ENCODE results near the gene PIM1.
A peak's percentile ranks its signal among the peaks of the same experiment; 100 is the strongest.

The PIM1 gene

GRCh38 chr6:37169496-37170272 lies at the start of gene PIM1:
Gene PIM1 (plus strand): TSS chr6:37170152. CDS start chr6:37170576, 424 bp downstream.
- Histone ChIP-seq H3K79me2 (ENCODE audit: low read length) (peaks cover 46% of the 10 kb centered on the region), H3K4me3 (ENCODE audit: low read length) (peak within 1 kb of the TSS; percentile 100), H3K9me2 (replicated peaks; ENCODE audit: insufficient read depth, low read length) (no peaks in the 10 kb centered on the region), H3F3A (ENCODE audit: insufficient read depth, low read length) (peaks cover 37% of the 10 kb centered on the region), H3K27ac (ENCODE audit: low read length) (peak within 1 kb of the TSS; percentile 91), H4K20me1 (ENCODE audit: insufficient read depth, low read length) (peaks cover 25% of the 10 kb centered on the region), H3K27me3 (replicated peaks; ENCODE audit: insufficient read depth, low read length) (no peaks in the 10 kb centered on the region), H2AFZ (ENCODE audit: low read length) (peak within 1 kb of the TSS; percentile 54), H3K4me1 (ENCODE audit: low read length) (peaks cover 33% of the 10 kb centered on the region), H3K9me3 (replicated peaks; ENCODE audit: insufficient read depth, low read length) (no peaks in the 10 kb centered on the region), H3K9ac (ENCODE audit: low read length) (peak within 1 kb of the TSS; percentile 99), H3K36me3 (replicated peaks; ENCODE audit: insufficient read depth, low read length) (peaks cover 22% of the 10 kb centered on the region), H3K4me2 (ENCODE audit: low read depth, low read length) (peak within 1 kb of the TSS; percentile 82)
- peak; percentile 97 for DNase-seq
- TF ChIP-seq, protein P1, sequence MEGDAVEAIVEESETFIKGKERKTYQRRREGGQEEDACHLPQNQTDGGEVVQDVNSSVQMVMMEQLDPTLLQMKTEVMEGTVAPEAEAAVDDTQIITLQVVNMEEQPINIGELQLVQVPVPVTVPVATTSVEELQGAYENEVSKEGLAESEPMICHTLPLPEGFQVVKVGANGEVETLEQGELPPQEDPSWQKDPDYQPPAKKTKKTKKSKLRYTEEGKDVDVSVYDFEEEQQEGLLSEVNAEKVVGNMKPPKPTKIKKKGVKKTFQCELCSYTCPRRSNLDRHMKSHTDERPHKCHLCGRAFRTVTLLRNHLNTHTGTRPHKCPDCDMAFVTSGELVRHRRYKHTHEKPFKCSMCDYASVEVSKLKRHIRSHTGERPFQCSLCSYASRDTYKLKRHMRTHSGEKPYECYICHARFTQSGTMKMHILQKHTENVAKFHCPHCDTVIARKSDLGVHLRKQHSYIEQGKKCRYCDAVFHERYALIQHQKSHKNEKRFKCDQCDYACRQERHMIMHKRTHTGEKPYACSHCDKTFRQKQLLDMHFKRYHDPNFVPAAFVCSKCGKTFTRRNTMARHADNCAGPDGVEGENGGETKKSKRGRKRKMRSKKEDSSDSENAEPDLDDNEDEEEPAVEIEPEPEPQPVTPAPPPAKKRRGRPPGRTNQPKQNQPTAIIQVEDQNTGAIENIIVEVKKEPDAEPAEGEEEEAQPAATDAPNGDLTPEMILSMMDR (IDR thresholded peaks at IDR 0.05; ENCODE audit: low read length): no peak
- TF ChIP-seq EZH2phosphoT487 (IDR thresholded peaks at IDR 0.05; ENCODE audit: low read length) (no peak), EZH2 (optimal IDR thresholded peaks at IDR 0.05; ENCODE audit: low read depth, low read length) (no peak)

DNA sequence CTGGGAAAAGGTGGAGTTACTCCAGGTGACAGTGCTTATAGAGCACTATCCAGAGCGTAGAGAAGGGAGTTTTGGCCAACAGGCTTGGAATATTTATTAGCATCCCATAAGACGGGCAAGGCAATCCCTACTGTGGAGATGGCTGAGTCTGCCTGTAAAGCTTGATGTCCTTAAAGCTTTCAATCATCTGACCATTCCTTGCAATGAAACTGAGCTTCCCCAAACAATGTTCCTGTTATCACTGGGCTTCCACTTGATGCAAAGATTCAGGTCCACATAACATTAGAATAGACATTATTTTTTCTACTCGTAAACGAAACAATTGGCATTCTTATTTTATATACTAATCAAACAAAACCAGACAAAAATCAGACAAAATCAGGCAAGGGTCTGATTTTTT lies 48.4 kb upstream of the PIM1 start:
- H3F3A ChIP-seq (ENCODE audit: insufficient read depth, low read length): no peaks in the 10 kb centered on the region
- no peak for DNase-seq
- H3K4me2 ChIP-seq (ENCODE audit: low read depth, low read length): no peak overlapping the region
- no peaks in the 10 kb centered on the region for H3K9me2 ChIP-seq (replicated peaks; ENCODE audit: insufficient read depth, low read length)
- no peaks in the 10 kb centered on the region for H3K79me2 ChIP-seq (ENCODE audit: low read length)
- H3K36me3 ChIP-seq (replicated peaks; ENCODE audit: insufficient read depth, low read length): no peaks in the 10 kb centered on the region
- no peaks in the 10 kb centered on the region for H3K27me3 ChIP-seq (replicated peaks; ENCODE audit: insufficient read depth, low read length)
- no peaks in the 10 kb centered on the region for H3K4me1 ChIP-seq (ENCODE audit: low read length)
- H4K20me1 ChIP-seq (ENCODE audit: insufficient read depth, low read length): no peaks in the 10 kb centered on the region
- no peak overlapping the region for H3K27ac ChIP-seq (ENCODE audit: low read length)
- no peaks in the 10 kb centered on the region for H3K9me3 ChIP-seq (replicated peaks; ENCODE audit: insufficient read depth, low read length)
- H2AFZ ChIP-seq (ENCODE audit: low read length): no peak overlapping the region
- H3K9ac ChIP-seq (ENCODE audit: low read length): no peak overlapping the region
- no peak for TF ChIP-seq EZH2 (optimal IDR thresholded peaks at IDR 0.05; ENCODE audit: low read depth, low read length)
- TF ChIP-seq, protein P1 (IDR thresholded peaks at IDR 0.05; ENCODE audit: low read length): no peak
- TF ChIP-seq EZH2phosphoT487 (IDR thresholded peaks at IDR 0.05; ENCODE audit: low read length): no peak
- H3K4me3 ChIP-seq (ENCODE audit: low read length): no peak overlapping the region

DNA sequence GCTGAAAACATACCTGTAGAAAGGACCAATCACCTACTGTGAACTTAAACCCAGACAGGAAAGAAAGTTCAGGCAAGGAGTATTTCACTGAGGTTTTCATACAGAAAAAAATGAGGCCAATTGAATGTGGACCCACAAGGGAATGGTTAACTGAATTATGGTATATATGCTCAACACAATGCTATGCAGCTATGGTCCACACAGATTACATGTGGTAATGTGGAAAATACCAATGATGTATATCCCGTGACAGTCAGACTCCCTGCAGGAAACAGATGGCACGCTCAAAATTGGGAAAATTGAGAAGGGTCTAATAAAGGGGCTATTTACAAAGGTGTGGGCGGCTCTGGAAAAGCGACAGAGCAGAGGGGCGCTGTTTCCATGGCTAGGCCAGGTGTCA lies 47.1 kb upstream of the PIM1 start:
- no peak overlapping the region for H2AFZ ChIP-seq (ENCODE audit: low read length)
- H3F3A ChIP-seq (ENCODE audit: insufficient read depth, low read length): no peaks in the 10 kb centered on the region
- TF ChIP-seq EZH2phosphoT487 (IDR thresholded peaks at IDR 0.05; ENCODE audit: low read length) (no peak), EZH2 (optimal IDR thresholded peaks at IDR 0.05; ENCODE audit: low read depth, low read length) (no peak)
- TF ChIP-seq, protein P1 (IDR thresholded peaks at IDR 0.05; ENCODE audit: low read length): no peak
- H3K4me1 ChIP-seq (ENCODE audit: low read length): no peaks in the 10 kb centered on the region
- no peaks in the 10 kb centered on the region for H3K79me2 ChIP-seq (ENCODE audit: low read length)
- no peaks in the 10 kb centered on the region for H3K9me2 ChIP-seq (replicated peaks; ENCODE audit: insufficient read depth, low read length)
- no peaks in the 10 kb centered on the region for H3K27me3 ChIP-seq (replicated peaks; ENCODE audit: insufficient read depth, low read length)
- H3K9me3 ChIP-seq (replicated peaks; ENCODE audit: insufficient read depth, low read length): no peaks in the 10 kb centered on the region
- H4K20me1 ChIP-seq (ENCODE audit: insufficient read depth, low read length): no peaks in the 10 kb centered on the region
- no peak for DNase-seq
- no peak overlapping the region for H3K4me3 ChIP-seq (ENCODE audit: low read length)
- H3K36me3 ChIP-seq (replicated peaks; ENCODE audit: insufficient read depth, low read length): no peaks in the 10 kb centered on the region
- H3K27ac ChIP-seq (ENCODE audit: low read length): no peak overlapping the region
- no peak overlapping the region for H3K4me2 ChIP-seq (ENCODE audit: low read depth, low read length)
- H3K9ac ChIP-seq (ENCODE audit: low read length): no peak overlapping the region

Data from MM.1S (cell line).